Measurements from ENCODE around the gene KIAA1755. TPM values are rescaled to one million over a fixed set of nuclear protein-coding genes. Genes with fewer than 3 reads are reported as not detected.

Gene KIAA1755
- total RNA-seq, 1 experiment from 2014 or later, result 0.22 TPM

DNA sequence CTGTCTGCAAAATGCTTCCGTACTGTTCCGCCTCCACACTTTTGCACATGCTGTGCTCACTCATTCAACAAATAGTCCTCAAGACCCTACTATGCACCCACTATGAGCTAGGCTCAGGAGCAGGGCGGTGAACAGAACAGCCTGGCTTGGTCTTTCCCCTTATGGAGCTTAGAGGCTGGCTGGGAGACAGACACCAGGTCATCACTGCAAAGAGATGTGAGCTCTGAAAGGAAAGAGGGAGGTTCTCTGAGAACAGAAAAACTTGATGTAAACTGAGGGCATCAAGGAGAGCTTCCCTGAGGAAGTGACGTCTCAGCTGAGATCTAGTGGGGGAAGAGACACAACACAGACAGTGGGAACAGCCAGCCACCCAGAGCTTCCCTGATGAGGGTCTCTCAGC lies 64.5 kb downstream of the KIAA1755 start:
- POLR2A ChIA-PET (ENCODE audit: unreplicated experiment), result interaction anchor here (0.7 kb wide), 2 partner anchors 12 to 260 kb away, joined by 4 to 7 read pairs; no protein-coding TSS in a partner anchor
- TF ChIP-seq, protein P1, sequence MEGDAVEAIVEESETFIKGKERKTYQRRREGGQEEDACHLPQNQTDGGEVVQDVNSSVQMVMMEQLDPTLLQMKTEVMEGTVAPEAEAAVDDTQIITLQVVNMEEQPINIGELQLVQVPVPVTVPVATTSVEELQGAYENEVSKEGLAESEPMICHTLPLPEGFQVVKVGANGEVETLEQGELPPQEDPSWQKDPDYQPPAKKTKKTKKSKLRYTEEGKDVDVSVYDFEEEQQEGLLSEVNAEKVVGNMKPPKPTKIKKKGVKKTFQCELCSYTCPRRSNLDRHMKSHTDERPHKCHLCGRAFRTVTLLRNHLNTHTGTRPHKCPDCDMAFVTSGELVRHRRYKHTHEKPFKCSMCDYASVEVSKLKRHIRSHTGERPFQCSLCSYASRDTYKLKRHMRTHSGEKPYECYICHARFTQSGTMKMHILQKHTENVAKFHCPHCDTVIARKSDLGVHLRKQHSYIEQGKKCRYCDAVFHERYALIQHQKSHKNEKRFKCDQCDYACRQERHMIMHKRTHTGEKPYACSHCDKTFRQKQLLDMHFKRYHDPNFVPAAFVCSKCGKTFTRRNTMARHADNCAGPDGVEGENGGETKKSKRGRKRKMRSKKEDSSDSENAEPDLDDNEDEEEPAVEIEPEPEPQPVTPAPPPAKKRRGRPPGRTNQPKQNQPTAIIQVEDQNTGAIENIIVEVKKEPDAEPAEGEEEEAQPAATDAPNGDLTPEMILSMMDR (conservative IDR thresholded peaks at IDR 0.05), result no peak
- no peak for TF ChIP-seq EZH2 (IDR thresholded peaks at IDR 0.05; ENCODE audit: low read depth)
- Histone ChIP-seq H3K9me3 (ENCODE audit: insufficient read depth, low read depth) (no peaks in the 10 kb centered on the region), H3K4me1 (replicated peaks; ENCODE audit: insufficient read depth) (peaks cover 61% of the 10 kb centered on the region), H3K4me2 (peak overlapping the region; percentile 58), H4K20me1 (ENCODE audit: insufficient read depth) (no peaks in the 10 kb centered on the region), H3K36me3 (ENCODE audit: low read depth) (no peaks in the 10 kb centered on the region), H3K27ac (peak overlapping the region; percentile 73), H3K79me2 (ENCODE audit: low read depth) (no peaks in the 10 kb centered on the region), H3K9me2 (ENCODE audit: insufficient read depth) (no peaks in the 10 kb centered on the region), H2AFZ (no peak overlapping the region), H3K27me3 (ENCODE audit: insufficient read depth, low read depth) (no peaks in the 10 kb centered on the region), H3F3A (ENCODE audit: insufficient read depth, low read depth) (peaks cover 46% of the 10 kb centered on the region), H3K4me3 (no peak overlapping the region)
- intact Hi-C loops (cut with micrococcal nuclease; ENCODE audit: unreplicated experiment), result no loop called here
- CTCF ChIA-PET, result interaction anchor here (0.6 to 1.0 kb wide), 2 partner anchors 23 to 203 kb away, joined by 3 to 8 read pairs; no protein-coding TSS in a partner anchor
- DNase-seq, result no peak
- BruUV-seq (replicated peaks), result no TSS peak

DNA sequence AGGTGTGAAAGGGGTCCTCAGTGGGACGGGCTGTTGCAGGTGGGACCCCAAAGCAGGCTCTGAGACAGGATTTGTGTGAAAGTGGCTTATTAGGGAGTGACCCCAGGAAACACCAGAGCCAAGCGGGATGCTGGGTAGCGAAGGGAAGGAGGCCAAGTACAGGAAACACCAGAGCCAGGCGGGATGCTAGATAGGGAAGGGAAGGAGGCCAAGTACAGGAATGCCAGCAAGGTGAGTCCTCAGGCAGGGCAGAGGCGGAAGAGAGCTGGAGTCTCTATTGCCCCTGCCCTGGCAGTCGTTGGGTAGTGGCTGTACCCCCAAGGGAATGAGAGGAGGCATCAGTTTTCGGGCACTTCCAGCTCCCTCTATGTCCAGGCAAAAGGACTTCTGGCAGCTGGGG lies 65.0 kb downstream of the KIAA1755 start:
- POLR2A ChIA-PET (ENCODE audit: unreplicated experiment), result interaction anchor here (0.6 to 0.7 kb wide), 3 partner anchors 11 to 568 kb away, joined by 4 to 7 read pairs (median 6); no protein-coding TSS in a partner anchor
- DNase-seq, result peak; percentile 49 to 71

DNA sequence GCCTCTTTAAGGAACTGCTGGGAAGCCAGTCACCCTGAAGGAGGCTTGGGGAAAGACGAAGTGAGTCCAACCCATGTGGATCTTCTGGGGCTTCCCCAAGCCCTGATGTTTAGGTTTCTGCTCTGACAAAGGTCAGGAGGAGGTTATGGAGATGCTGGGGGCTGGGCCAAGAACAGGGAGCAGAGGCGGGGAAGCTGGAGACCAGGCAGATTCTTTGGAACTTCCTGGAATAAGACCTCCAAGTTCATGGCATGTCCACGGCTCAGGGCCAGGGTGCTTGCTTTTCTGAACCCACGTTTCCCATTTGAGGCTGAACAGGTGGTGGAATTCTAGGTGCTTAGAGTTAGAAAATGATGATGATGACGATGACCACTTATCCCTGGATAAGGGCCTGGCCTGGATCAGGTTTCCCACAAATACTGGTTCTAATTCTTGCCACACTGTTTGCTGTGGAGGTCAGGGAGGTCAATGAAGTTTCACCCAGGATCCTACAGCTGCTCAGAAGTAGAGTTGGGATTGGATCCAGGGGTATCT lies 65.5 kb downstream of the KIAA1755 start:
- Histone ChIP-seq H3K4me3 (no peak overlapping the region), H3K36me3 (ENCODE audit: low read depth) (no peaks in the 10 kb centered on the region), H3K9me3 (ENCODE audit: insufficient read depth, low read depth) (no peaks in the 10 kb centered on the region), H3K9me2 (ENCODE audit: insufficient read depth) (no peaks in the 10 kb centered on the region), H3K4me1 (replicated peaks; ENCODE audit: insufficient read depth) (peaks cover 58% of the 10 kb centered on the region), H3K27ac (peak overlapping the region; percentile 73), H3F3A (ENCODE audit: insufficient read depth, low read depth) (peaks cover 44% of the 10 kb centered on the region), H3K79me2 (ENCODE audit: low read depth) (no peaks in the 10 kb centered on the region), H3K27me3 (ENCODE audit: insufficient read depth, low read depth) (no peaks in the 10 kb centered on the region), H3K4me2 (peak overlapping the region; percentile 58), H2AFZ (no peak overlapping the region), H4K20me1 (ENCODE audit: insufficient read depth) (no peaks in the 10 kb centered on the region)
- no peak for TF ChIP-seq EZH2 (IDR thresholded peaks at IDR 0.05; ENCODE audit: low read depth)
- TF ChIP-seq, protein P1 (conservative IDR thresholded peaks at IDR 0.05), result no peak
- BruUV-seq (replicated peaks), result no TSS peak
- ChIA-PET POLR2A (ENCODE audit: unreplicated experiment) (interaction anchor here (0.6 kb wide), 1 partner anchor 568 kb away, joined by 6 read pairs; no protein-coding TSS in a partner anchor), CTCF (interaction anchor here (0.6 kb wide), 1 partner anchor 118 kb away, joined by 6 read pairs; no protein-coding TSS in a partner anchor)
- intact Hi-C loops (cut with micrococcal nuclease; ENCODE audit: unreplicated experiment), result loop anchor here (1.0 kb wide), 1 partner anchor 22 kb away; no protein-coding TSS in a partner anchor
- peak in 1 of 2 experiments; percentile 72 for DNase-seq

More for the DNA sequence above, 65.0 kb downstream of the KIAA1755 start:
- H3K27me3 ChIP-seq (ENCODE audit: insufficient read depth, low read depth), result no peaks in the 10 kb centered on the region
- CTCF ChIA-PET, result interaction anchor here (1.0 kb wide), 1 partner anchor 23 kb away, joined by 3 read pairs; no protein-coding TSS in a partner anchor
- no peaks in the 10 kb centered on the region for H3K9me3 ChIP-seq (ENCODE audit: insufficient read depth, low read depth)
- peaks cover 58% of the 10 kb centered on the region for H3K4me1 ChIP-seq (replicated peaks; ENCODE audit: insufficient read depth)
- TF ChIP-seq, protein P1 (conservative IDR thresholded peaks at IDR 0.05), result no peak
- TF ChIP-seq EZH2 (IDR thresholded peaks at IDR 0.05; ENCODE audit: low read depth), result no peak
- no peaks in the 10 kb centered on the region for H3K79me2 ChIP-seq (ENCODE audit: low read depth)
- BruUV-seq (replicated peaks), result no TSS peak
- no peaks in the 10 kb centered on the region for H4K20me1 ChIP-seq (ENCODE audit: insufficient read depth)
- no peak overlapping the region for H2AFZ ChIP-seq
- peaks cover 44% of the 10 kb centered on the region for H3F3A ChIP-seq (ENCODE audit: insufficient read depth, low read depth)
- intact Hi-C loops (cut with micrococcal nuclease; ENCODE audit: unreplicated experiment), result loop anchor here (1.0 kb wide), 1 partner anchor 22 kb away; no protein-coding TSS in a partner anchor
- peak overlapping the region; percentile 58 for H3K4me2 ChIP-seq
- no peaks in the 10 kb centered on the region for H3K9me2 ChIP-seq (ENCODE audit: insufficient read depth)
- H3K36me3 ChIP-seq (ENCODE audit: low read depth), result no peaks in the 10 kb centered on the region
- H3K4me3 ChIP-seq, result no peak overlapping the region
- H3K27ac ChIP-seq, result peak overlapping the region; percentile 73

All from PC-9 (cell line).